GM19023 (cell line): ENCODE data around the gene SLC29A3.
"Not testable (repeated sequence)": the region's sequence is repeated elsewhere in the genome, so short reads cannot be mapped to it uniquely, and the experiment has no call there.

Source experiments
- ATAC-seq: cut with Tn5 transposase; IDR thresholded peaks from one replicate; pipeline ENCODE4 v1.9.1; 2021; ENCODE audit warnings: mild to moderate bottlenecking, moderate library complexity; ENCODE audit not compliant: unreplicated experiment

Gene SLC29A3

GRCh38 chr10:71319042-71319799 lies at the start of gene SLC29A3:
TSS of gene SLC29A3 (plus strand) at chr10:71319259. CDS start at chr10:71319310, 51 bp downstream.
- ATAC-seq: peak; percentile 80

DNA sequence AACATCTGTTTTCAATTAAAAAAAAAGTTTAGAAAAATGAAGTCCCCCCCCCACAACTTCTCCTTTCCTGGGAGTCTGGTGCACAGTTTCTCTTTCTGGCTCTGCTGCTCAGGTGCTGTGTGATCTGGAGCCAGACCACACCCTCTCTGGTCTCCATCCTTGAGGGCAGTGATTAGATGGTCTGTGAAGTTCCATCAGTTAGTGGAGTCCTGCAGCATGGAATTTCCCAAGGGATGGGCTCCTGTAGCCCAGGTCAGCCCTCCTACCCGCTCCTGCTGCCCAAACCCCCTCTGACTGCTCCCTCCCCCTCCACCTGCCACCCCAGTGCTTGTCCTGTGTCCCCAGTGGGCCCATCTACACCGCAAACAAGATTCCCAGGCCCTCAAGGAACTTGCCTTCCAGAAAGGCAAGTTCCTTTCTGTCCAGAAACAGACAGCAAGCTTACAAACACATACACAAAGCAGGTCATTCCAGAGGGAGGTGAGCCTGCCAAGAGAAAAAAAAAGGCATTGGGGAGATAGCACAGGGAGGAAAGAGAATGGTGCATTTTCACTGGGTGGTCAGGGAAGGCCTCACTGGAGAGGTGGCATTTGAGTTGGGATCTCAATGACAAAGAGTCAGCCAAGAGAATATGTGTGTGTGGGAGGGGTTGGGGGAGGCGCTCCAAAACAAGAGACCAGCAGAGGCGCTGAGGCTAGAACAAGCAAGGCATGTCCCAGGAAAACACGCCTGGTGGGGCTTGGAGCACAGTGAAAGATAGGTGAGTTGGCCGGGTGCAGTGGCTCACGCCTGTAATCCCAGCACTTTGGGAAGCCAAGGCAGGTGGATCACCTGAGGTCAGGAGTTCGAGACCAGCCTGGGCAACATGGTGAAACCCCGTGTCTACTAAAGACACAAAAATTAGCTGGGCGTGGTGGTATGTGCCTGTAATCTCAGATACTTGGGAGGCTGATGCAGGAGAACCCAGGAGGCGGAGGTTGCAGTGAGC lies 49.5 kb upstream of the SLC29A3 start:
- no peak for ATAC-seq

- no peak for ATAC-seq
These were observed 48.5 kb upstream of the SLC29A3 start for GRCh38 chr10:71270301-71271220.

- ATAC-seq: no peak
These were observed 47.4 kb upstream of the SLC29A3 start for GRCh38 chr10:71271662-71272055.

DNA sequence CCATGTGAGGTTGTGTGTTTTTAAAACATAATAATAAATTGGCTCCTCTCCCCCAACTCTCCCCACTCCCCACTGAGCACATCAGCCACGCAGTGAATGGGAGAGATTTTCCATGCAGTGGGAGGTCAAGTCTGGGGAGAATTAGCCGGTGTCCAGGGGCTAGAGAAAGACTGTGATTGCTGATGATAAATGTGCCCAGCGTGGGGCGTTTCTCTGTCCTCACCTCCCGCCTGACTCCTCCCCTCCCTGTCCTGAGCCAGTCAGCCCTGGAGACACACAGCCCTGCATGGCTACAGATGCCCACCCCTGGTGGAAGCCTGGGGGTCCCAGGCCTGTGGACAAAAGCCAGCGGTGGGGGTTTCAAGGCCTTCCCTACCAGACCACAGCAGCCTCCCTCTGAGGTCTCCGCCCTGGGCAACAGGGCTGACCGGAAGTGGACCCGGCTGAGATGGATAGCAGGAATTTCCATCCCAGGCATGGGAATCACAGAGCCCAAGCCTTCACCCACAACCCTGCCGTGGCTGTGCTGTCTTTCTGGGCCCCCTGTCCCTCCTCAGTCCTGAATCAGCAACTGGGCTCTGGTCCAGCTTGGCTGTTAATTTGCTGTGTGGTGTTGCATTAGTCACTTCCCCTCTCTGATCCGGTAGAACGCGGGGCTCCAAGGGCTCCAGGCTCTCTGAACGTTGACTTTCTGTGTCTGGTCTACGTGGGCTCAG lies 46.8 kb upstream of the SLC29A3 start:
- no peak for ATAC-seq

DNA sequence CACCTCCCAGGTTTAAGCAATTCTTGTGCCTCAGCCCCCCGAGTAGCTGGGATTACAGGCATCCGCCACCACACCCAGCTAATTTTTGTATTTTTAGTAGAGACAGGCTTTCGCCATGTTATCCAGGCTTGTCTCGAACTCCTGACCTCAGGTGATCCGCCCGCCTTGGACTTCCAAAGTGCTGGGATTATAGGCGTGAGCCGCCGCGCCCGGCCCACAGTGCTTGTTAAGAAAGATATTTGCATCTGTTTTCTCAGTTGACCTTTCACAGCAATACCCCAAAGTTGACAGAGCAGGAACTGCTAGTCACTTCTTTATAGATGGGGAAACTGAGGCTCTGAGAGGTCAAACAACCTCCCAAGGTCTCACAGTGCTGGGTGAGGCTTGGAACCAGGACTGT lies 46.1 kb upstream of the SLC29A3 start:
- not testable (repeated sequence) for ATAC-seq

GRCh38 chr10:71273506-71273905 lies 45.6 kb upstream of the SLC29A3 start:
- no peak for ATAC-seq

DNA sequence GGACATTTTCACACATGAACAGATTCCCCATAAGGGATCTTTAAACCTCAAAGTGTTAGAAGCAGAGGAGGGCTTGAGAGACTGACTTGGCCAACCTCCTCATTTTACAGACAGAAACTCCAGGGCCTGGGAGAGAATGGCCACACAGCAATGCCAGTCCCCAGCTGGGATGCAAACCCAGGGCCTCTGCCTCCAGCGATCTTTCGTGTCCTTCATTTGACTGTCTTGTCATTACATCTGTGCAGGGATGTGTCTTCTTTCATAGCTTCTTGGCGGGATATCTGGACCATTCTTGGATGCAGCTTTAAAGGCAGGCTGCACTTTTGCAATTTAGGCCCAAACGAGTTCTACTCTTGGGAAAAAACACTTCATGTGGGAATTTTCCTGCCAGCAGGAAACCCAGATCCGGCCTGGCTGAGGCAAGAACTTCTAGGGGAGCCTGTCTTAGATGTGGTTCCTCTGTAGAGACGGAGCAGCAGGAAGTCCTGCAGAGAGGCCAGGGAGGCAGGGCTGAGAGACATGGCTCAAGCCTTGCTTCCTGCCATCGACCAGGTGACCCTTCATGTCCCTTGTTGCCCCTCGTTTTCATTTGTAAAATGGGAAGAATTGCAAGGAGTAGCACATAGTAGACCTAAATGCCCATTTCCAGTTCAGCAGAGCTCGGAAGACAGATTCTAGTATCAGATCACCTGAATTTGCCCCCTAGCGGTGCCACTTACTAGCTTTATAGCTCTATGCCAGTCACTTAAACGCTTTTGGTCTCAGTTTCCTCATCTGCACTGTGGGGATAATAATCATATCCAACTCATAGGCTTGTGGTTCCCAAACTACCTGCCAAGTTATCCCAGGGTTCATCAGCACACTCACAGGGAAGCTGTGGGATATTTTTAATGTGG lies 43.9 kb upstream of the SLC29A3 start:
- ATAC-seq: no peak

- ATAC-seq: no peak
These were observed 42.2 kb upstream of the SLC29A3 start for GRCh38 chr10:71276873-71277272.

- no peak for ATAC-seq
These were observed 41.0 kb upstream of the SLC29A3 start for GRCh38 chr10:71277914-71278665.

GRCh38 chr10:71278691-71279588 lies 40.1 kb upstream of the SLC29A3 start:
- no peak for ATAC-seq

DNA sequence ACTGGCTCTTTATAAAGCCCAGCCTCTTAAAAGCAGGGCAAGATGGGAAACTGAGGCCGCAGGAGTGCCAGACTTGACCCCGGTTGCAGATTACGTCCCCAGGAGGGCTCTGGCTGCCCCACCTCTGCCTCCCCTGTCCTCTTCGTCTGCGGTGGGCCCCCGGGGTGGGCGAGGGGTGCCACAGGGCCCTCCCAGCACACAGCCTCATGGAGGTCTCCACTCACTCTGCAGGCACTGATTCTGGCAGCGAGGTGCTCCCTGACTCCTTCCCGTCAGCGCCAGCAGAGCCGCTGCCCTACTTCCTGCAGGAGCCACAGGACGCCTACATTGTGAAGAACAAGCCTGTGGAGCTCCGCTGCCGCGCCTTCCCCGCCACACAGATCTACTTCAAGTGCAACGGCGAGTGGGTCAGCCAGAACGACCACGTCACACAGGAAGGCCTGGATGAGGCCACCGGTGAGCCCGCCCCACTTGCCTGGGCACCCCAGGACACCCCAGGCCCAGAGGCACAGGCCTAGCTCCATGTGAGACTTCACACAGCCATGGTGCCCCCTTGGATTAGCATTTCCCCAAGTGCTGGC lies 39.4 kb upstream of the SLC29A3 start:
- no peak for ATAC-seq

GRCh38 chr10:71280216-71280615 lies 38.8 kb upstream of the SLC29A3 start:
- no peak for ATAC-seq

DNA sequence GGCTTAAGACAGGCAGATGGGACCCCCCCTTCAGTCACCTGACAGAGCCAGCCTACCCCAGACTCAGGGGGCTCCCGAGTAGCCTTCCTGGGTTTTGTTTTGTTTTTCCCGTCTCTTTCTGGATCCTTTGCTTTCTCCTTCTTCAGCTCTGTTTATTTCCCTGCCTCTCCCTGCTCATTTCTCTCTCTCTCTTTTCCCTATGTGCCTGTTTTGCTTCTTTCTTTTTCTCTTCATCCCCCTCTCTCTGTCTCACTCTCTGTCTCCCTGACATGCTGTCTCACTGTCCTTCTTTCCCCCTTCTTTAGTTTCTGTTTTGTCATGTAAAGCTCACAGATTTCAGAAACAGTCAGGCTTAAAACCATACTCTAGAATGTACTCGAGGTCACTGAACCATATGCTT lies 38.2 kb upstream of the SLC29A3 start:
- ATAC-seq: no peak

GRCh38 chr10:71281646-71282322 lies 37.3 kb upstream of the SLC29A3 start:
- ATAC-seq: no peak

- no peak for ATAC-seq
These were observed 36.8 kb upstream of the SLC29A3 start for GRCh38 chr10:71282323-71282680.

DNA sequence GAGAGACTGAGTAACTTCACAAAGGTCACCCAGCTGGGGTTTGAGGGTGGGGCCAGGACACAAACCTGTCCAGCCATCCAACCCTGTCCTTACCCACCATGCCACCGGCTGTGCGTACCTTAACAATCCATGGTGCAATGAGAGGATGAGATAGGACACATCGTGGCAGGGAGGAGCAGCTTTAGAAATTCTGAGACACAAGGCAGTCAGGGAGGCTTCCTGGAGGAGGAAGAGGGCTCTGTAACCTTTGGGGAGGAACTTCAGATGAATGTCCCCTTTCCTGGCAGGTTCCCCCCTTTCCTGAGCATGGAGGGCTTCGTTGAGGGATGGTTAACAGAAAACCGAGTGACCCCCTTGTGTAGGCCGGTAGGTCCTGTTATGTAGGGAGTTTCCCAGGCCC lies 35.6 kb upstream of the SLC29A3 start:
- ATAC-seq: no peak
